ENCODE results near the gene ZNF581.

The ZNF581 gene, protein sequence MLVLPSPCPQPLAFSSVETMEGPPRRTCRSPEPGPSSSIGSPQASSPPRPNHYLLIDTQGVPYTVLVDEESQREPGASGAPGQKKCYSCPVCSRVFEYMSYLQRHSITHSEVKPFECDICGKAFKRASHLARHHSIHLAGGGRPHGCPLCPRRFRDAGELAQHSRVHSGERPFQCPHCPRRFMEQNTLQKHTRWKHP

DNA sequence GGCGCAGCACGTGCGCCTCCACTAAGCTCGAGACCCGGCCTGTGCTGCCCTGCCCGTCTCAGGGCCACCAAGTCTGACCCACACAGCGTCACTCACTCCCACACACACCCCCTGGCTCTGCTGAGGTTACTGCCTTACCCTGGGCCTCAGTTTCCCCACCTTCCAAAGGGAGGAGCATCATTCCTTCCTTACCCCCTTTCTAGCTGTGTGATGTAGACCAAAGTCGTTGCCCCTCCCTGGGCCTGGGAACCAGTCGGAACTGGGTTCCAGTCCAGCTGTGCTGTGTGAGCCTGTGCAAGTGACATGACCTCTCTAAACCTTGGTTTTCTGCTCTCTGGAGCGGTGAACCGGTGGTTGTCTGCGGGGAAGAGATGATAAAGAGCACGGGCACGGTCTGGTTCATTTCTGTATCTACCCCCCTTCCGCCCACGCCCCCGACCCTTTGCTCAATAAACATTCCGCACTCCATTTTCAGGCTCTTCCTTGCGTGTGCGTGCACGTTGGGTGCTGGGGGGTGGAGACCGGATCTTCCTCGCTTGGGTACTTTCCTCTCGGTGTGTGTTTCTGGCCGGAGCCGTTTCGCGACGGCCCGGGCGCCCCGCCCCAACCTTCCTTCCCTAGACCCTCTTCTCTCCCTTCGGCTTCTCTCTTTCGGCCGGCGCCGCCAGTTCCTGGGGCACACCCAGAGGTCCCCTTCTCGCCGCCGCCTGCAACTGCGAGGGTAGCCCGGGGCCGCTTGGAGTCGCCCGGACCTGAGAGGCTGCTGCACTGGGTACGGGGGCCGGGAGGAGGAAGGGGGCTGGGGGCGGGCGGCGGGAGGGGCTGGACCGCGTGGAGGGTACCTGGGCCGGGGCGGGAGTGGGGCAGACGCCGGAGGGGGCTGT, at the start of gene ZNF581:
ZNF581 (plus strand) TSS at position 647 of the 884 bp plus-strand sequence. CDS start 923 bp downstream, outside the sequence.
- DNase-seq, result peak; percentile 88

DNA sequence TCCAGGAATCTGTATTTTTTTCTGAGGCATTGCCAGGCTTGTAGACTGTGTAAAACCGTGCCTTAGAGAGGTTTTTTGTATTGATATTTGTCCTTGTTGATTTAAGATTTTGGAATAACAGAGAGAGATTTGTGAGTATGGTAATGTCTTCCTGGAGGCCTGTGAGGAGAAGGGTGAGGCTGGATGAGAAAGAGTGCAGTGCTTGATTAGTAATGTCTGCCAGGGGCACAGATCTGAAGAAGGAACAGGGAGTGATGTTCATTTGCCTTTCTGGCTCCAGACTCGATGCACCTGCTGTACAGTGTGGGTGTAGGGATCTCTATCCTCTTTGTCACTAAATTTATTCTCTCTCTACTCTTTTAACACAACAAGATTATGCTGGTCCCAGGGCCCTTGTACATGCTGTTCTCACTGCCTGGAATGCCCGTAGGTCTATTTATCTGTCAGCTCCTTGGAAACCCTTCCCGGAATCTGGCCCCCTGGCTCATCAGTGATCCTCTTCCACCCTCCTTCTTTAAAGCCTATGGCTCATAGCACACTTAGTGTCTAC, 48.4 kb upstream of the ZNF581 start:
- no peak for DNase-seq

DNA sequence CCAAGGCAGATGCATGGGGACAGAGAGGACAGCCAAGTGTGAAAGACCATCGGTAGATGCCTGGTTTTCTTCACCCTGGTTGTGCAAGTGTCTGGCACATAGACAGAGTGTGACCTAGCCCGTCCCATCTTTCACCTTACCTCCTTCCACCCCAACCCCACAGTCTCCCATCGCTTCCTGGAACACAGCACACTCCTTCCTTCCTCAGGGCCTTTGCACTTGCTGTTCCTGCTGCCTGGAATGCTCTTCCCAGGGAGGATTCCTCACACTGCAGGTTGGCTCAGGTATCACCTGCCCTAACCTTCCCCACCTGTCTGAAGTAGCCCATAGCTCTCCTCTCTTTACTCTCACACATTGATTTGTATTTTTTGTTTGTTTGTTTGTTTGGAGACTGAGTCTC, 47.1 kb upstream of the ZNF581 start:
- DNase-seq, result no peak

DNA sequence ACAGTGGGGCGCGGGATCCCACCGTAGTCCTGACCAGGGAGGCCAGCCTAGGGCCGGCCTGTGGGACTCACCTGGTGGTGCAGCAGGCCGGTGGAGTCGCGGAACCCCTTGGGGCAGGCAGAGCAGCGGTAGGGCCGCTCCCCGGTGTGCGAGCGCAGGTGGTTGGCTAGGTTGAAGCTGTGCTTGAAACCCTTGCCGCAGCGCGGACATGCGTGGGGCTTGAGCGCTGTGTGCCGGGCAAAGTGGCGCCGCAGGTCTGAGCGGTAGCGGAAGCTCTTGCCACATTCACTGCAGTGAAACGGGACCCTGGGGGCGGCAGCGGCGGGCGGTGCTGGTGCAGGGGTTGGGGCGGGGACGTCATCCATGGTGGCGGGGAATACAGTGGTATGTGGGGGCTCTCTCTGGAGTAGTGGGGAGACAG, 45.9 kb upstream of the ZNF581 start:
- no peak for DNase-seq

DNA sequence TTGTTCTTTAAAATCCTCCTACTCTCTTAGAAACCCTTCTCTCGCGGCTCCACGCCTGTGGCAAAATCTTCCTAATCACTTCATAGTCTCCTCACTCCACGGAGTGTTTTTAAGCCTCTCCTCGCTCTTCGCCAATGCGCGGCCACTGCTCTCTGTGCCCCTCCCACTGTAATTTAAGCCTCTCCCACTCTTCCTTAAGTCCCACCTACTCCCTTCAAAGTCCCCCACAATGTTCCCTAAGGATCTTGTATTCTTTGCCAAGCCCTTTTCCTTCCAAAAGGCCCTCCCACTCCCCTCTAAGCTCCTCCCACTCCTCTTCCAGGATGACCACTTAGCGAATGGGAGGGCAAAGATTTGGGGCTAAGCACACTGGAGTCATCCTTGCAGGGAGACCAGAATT, 45.4 kb upstream of the ZNF581 start:
- no peak for DNase-seq

DNA sequence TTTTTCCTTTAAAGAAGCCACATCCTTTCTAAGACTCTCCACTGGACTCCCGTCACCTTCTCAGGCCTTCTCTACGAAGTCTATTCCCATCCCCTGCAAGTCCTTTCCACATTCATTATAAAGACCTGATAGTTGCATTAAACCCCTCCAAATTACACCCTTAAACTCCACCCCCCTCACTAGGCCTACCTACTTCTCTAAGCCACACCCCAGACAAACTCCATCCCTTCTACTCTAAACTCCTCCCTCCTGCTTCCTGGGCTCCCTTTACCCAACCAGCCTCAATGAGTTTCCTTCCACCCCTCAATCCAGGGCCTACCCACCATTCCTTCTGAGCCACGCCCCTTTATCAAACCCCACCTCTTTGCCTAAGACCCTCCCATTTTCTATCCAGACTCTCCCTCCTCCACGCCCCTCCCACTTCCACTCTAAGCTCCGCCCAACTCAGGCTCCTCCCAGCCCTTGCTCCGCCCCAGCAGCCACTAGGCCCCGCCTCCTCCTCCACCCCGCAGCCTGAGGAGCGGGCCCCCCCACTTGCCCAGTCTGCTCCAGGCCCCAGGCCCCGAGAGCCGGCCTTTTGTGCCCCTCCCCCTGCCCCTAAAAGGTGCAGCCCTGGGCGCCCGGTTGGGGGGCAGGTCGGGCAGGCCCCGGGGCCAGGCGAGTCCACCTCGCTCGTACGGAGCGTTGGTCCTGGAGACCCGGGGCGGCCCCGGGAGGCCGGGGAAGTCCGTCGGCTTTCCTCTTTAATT, 44.6 kb upstream of the ZNF581 start:
- DNase-seq, result peak; percentile 95

DNA sequence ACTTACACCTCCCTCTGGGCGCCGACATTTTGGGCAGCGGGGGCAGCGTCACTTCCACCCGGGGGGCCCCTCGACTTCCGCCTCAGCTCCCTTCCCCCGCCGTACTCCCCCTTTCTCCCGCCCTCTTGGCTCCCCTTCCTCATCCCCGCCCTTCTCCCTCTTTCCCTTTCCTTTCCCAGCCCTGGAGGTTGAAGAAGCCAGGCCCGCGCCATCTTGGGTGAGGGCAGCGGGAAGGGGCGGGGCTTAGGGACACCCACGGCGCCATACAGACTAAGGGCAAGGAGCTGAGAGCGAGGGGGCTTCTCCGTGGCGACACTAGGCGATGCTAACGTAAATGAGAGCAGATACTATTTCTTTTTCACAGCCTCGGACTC, 44.0 kb upstream of the ZNF581 start, which contains the start of gene FIZ1:
FIZ1 (minus strand) TSS at position 50 of the 374 bp plus-strand sequence. CDS start 1,652 bp downstream, outside the sequence.
- DNase-seq, result peak; percentile 100

DNA sequence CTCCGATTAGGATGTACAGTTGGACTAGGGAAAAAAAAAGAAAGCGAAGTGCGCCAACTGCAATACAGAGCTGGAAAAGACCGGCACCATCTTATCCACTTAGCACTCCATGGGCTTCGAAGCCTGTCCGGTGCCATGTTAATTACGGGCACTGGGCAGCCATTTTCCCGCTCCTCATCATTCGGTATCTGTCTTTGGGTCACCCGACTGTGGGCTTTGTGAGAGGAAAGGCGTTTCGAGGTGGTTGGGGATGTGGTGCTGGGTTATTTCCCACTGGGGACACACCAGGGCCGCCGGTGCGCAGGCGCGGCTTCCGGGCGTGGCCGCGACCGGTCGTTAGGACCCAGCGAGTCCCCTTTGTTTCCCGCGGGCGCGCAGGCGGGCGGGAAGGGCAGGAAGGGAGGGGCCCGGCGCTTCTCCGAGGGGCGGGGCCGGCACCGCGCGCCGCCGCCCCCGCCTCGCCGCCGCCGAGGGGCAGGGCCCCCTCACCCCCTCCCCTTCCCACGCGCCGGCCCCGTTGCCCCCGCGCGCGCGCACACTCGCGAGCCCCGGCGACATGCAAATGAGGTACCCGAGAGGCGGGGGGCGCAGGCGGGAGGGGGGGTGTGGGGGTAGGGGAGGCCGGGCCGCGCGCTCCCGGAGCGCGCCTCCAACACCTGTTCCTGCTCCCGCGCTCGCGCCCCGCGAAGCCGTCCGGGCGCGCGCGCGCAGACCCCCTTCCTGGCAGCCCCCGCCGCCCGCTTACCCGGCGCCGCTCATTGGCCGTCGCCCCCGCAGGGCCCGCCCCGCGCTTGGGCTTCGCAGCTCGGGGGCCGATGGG, 43.4 kb upstream of the ZNF581 start, which contains the start of gene ZNF524:
ZNF524 (plus strand) TSS at position 447 of the 820 bp plus-strand sequence. CDS start 1,825 bp downstream, outside the sequence.
- peak; percentile 95 for DNase-seq

DNA sequence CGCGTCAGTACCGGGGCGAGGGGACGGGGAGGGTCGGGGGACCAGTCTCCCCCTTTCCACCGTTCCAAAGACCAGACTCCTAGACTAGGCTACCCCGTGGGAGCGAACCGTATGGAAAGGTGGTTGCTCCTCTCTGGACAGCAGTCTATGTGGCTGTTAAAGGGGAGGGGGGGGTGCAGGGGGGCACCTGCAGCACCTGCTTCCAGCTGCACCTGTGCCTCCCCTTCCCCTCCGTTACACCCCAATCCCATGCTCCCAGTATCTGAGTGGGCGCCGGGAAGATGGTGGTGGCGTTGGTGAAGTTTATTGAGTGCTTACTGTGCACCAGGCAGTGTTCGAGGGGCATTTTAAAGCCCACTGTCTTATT, 42.8 kb upstream of the ZNF581 start:
- no peak for DNase-seq

DNA sequence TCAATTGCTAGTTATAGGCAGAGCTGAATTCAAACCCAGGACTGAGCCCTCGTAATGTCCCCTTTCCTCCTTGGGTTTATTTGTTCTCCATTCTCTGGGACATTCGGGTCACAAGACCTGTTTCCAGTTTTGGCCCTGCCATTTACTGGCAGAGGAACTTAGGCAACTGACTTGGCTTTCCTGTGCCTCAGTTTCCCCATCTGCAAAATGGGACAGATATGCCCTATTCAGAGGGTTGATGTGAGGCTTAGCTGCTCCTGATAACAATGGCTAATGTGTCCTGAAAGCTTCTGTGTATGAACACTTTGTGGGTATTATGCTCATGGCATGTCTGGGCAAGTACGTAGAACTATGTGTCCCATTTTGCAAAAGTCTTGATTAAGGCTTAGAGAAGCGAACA, 42.4 kb upstream of the ZNF581 start:
- DNase-seq, result no peak

DNA sequence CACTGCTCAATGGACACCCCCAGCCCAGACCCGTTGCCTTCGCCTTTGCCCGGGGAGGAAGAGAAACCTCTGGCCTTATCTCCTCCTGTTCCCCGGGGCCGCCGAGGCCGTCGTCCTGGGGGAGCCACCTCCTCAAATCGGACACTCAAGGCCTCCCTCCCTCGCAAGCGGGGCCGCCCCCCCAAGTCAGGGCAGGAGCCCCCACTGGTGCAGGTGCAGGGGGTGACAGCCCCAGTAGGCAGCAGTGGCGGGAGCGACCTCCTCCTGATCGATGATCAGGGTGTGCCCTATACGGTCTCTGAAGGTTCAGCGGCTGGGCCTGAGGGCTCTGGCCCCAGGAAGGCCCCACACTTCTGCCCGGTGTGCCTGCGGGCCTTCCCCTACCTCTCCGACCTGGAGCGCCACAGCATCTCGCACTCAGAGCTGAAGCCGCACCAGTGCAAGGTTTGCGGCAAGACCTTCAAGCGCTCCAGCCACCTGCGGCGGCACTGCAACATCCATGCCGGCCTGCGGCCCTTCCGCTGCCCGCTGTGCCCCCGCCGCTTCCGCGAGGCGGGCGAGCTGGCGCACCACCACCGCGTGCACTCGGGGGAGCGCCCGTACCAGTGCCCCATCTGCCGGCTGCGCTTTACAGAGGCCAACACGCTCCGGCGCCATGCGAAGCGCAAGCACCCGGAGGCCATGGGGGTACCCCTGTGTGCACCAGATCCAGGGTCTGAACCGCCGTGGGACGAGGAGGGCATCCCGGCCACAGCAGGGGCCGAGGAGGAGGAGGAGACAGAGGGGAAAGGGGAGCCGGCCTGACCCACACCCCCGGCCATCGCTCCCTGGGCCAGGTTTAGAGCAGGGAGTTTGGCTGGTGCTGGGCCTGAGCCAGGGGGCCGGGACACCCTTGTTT, 41.1 kb upstream of the ZNF581 start:
- DNase-seq, result no peak

DNA sequence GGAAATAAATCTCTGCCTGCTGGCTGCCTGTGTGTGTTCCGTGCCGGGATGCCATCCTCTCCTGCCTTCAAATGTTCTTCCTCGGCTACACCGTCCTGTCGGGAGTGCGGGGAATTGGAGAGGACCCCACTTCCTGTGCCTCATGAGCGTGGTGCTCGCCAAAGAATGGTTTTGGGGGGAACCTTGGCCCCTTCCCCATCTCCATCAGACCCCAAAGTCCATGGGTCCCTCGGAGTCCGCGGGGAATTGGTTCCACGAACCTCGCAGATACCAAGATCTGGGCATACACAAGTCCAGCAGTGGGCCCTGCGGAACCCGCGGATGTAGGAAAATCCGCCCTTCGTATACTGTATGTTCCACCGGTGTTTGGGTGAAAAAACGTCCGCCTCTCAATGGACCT, 40.3 kb upstream of the ZNF581 start:
- no peak for DNase-seq

DNA sequence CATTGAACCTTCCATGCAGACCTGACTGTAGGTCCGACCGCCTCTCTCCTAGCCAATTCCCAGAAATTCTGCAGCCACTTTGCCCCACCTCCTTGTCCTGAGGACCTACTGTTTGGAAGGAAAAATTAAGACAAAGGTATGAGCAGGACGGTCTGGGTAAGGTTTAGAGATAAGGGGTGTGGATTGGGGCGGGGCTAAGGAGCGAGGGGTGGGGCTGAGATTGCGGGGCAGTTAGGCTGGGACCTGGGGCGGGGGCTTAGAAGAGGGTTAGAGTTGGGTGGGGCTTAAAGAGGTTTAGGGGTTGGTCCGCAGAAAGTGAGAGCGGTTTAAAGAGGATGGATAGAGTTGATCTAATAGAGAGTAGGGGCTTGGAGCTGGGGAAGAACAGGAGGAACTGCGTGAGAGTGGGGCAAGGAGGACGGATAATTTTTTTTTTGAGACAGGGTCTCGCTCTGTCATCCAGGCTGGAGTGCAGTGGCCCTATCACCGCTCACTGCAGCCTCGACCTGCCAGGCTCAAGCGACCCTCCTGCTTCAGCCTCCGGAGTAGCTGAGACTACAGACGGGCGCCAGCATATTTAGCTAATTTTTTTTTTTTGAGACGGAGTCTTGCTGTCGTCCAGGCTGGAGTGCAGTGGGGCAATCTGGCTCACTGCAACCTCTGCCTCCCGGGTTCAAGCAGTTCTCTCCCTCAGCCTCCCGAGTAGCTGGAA, 39.7 kb upstream of the ZNF581 start:
- no peak for DNase-seq

DNA sequence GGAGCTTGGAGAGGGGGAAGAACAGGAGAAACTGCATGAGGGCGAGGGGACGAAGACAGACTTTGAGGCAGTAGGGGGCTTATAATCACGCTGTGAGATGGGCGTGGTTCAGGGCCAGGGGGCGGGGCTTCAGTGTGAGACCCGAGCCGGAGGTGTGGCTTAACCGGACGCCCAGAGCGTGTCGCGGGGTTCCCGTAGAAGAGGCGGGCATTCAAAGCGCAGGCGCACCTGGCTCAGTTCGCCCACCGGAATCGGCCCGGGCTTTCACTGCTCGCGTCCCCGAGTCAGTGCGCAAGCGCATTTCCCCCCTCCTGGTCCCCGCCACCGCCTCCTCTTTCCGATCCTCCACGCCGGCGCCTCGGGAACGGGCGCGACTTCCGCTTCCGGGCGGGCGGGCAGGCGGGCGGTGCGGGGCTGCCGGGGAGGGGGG, 38.2 kb upstream of the ZNF581 start:
- DNase-seq, result peak; percentile 99

DNA sequence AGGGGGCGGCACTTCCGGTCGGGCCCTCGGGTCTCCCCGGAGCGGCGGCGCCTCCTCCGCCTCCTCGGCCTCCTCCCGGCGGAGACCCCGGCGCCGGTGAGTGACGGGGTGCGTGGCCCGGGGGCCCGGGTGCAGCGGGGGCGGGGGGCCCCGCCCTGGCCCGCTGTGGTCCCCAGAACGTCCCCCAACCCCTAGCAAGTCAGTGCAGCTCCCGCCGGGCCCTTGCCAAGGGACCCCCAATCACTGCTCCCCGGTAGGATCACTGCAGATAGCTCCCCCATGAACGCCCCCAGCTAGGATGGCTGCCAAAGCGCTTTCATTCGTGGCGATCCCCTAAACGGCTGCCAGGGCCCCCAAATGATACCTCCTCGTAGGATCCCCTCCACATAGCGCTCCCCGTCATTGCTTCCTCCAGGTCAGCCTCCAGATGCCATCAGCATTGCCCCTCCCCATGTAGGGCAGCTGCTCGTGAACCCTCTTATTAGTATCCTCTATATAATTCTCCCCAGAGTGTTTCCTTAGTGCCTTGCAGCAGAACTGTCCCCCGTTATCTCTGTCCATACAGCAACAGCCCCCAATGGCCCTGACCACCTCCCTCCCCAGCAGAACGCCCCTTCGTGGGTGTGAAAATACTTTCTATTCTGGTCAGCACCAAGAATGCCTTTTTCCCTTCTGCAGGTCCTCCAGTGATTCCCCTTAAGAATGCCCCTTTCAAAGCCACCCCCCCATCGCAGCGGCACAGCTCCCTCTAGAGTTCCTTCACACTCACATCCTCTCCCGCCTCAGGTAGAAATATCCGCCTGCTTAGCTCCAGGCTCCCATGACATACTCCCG, 37.6 kb upstream of the ZNF581 start, which contains the start of gene ZNF865:
ZNF865 (plus strand) TSS at position 11 of the 834 bp plus-strand sequence. CDS start 7,972 bp downstream, outside the sequence.
- peak; percentile 84 for DNase-seq

DNA sequence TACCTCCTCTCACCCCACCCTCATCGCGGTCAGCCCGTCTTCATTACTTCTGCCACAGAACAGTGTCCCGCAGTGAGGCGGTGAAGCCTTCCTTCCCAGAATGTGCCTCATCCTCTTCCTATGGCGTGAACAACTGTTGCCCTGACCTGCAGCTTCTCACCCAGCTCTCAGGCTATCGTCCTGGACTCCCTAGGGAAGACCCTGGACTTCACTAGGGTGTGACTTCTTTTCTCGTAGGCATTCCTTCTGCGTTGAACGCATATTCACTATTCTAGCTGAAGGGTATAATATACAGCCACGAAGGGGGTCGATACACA, 37.0 kb upstream of the ZNF581 start:
- no peak for DNase-seq

DNA sequence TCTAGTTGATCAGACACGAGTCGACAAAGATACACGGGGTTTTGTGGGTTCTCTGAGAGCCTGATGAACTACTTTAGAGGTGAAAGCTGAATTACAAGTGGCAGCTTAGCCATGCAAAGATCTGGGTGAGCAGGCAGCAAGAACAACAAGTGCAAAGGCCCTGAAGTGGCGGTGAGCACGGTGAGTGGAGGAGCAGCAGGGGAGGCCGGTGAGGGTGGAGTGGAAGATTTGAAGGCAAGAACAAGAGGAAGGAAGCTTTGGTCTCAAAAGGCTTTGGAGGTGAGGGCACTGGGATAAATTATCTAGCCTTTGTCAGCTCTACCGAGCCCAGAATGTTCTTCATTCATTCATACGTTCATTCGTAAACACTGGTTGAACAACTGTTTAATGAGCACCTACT, 36.6 kb upstream of the ZNF581 start:
- DNase-seq, result no peak

DNA sequence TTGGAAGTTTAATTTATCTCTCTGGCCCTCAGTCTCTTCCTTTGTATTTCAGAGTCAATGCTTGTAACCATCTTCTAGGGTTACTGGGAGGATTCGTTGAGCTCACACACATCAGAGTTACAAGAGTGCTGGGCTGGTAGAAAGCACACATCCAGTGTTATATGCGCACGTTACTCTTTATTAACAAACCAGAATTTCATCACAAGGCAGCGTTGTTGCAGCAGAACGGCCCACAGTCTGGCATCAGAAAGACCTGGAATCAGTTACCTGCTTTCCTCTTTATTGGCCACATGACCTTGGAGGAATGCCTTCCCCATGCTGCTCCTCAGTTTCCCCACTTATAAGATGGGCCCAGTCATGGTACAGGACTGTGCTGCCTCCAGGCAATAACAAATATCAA, 34.1 kb upstream of the ZNF581 start:
- DNase-seq, result no peak

DNA sequence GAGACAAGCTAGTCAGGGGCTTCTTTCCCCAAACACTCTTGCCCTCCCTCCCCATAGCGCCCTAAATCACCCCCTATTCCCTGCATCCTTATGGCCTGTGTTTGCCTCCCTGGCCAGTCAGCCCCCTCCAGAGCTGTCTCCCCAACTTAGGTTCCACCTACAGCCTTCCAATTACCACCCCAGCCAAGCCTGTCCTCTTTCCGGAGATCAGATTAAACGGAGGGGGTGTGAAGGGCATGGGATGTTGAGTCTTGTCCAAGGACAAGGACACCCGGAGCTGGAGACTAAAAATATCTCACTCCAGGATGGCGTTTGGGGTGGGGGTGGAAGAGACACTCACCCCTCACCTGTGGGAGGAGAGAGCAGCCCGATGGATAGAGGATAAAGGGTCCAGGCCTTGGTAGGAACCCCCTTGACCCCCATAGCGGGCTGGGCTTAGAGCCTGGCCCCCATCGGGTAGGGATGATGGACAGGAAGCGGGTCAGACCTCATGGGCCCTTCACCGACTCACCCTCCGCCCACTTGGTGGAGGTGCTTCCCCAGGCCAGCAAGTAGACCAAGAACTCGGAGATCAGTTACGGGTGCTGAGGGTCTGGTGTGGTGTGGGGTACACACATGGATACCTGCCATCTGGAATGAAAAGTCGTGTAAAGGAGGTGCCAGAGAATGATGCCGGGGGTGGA, 32.0 kb upstream of the ZNF581 start:
- DNase-seq, result no peak

Data from right forelimb (tissue), 1 donor.